Measurements from ENCODE around the gene RFNG.

DNA sequence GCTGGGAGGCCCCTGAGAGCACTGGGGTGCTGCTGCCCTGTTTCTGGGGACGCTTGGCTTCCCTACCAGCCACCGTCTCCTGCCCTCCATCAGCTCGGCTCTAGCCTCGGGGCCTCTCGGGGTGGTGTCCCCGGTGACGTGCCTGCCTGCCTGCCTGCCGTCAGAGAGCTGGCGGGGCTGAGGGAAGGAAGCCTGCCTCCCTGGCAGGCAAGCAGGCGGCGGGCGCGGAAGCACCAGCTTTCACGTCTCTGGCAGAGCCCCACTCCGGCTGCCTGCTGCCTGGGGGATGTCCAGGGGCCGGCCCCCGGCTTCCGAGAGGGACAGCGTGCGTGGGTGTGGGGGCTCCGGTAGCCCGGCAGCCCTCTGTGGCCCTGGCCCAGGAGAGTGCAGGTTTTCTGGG is 38.3 kb downstream of the RFNG start:
- no peak for TF ChIP-seq CTCF (IDR thresholded peaks at IDR 0.05; ENCODE audit: insufficient read depth, low read length)
- no peak for TF ChIP-seq SPI1 (IDR thresholded peaks at IDR 0.05; ENCODE audit: borderline replicate concordance, low read depth)
- no peak for TF ChIP-seq POLR2AphosphoS5 (IDR thresholded peaks at IDR 0.05; ENCODE audit: low read depth)
- no peak for TF ChIP-seq GABPA (IDR thresholded peaks at IDR 0.05; ENCODE audit: low read depth)
